Stimulated activated CD8-positive, alpha-beta memory T cell treated with anti-CD3 and anti-CD28 coated beads, Interleukin-7, amount 100 ng/mL, for 1 hour (primary cell): Measurements from ENCODE around the gene TMEM121.
"Not testable (repeated sequence)": the region's sequence is repeated elsewhere in the genome, so short reads cannot be mapped to it uniquely, and the experiment has no call there.

Source experiments
- DNase-seq, 2 donors: peaks; one replicate each; pipeline ENCODE4 v3.0.0-alpha.2; 2020; ENCODE audit warnings: low read depth in 2 of 2

Gene TMEM121

DNA sequence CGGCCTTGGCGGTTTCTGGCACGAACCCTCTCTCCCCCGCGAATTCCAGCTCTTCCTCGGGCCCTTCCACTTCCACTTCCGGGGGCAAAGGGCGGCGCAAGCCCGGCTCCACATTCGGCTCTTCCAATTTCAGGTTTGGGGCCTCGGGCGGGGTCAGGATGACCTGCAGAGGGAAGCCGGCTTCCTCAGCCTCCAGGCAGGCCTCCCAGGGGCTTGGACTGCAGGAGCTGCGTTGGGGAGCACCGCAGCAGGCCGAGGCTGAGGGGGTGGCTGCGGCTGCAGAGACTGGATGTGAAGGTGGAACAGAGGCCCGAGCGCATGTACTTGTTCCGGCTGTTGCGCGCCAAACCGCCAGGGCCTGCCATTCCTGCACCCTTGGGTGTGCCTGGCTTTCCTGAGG, 20.7 kb downstream of the TMEM121 start:
- DNase-seq, result not testable (repeated sequence)

DNA sequence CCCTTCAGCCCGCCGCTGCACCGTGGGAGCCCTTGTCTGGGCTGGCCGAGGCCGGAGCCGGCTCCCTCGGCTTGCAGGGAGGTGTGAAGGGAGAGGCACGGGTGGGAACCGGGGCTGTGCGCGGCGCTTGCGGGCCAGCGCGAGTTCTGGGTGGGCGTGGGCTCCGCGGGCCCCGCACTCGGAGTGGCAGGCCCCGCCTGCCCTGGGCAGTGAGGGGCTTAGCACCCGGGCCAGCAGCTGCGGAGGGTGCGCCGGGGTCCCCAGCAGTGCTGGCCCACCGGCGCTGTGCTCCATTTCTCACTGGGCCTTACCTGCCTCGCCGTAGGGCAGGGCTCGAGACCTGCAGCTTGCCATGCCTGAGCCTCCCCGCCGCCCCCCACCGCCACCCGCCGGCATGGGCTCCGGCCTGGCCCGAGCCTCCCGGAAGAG, 21.4 kb downstream of the TMEM121 start:
- no peak for DNase-seq

DNA sequence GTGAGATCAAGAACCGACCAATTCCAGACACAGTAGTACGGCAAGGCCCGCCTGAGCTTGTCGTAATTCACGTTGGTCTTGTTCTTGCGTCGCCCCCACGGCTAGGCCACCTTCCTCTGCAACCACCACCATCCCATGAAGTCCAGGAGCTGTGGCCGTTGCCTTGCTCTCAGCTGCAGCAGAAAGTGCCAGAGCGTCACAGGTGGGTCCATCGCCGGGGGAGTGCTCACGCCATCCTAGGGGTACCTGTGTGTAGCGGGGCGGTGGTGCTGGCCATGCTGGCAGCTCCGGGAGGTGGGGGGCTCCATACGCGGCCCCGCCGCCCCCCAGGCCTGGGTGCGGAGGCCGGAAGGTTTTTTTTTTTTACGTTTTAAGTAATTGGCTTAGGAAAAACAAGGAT, 23.1 kb downstream of the TMEM121 start:
- no peak for DNase-seq

DNA sequence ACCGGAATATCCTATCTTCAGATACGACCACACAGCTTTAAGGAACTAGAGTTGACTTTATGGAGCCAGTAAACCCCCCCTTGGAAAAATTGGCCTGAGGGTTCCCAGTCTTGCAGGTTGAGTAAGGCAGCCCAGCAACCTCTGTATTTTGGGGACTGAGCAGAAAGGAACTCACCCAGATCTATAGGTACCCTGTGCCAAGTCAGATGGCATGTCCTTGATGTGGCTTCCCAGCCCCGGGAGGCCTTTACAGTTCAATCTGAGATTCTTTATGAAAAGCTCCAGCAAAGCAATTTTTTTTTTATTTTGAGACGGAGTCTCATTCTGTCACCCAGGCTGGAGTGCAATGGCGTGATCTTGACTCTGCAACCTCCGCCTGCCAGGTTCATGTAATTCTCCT, 27.6 kb downstream of the TMEM121 start:
- no peak for DNase-seq

DNA sequence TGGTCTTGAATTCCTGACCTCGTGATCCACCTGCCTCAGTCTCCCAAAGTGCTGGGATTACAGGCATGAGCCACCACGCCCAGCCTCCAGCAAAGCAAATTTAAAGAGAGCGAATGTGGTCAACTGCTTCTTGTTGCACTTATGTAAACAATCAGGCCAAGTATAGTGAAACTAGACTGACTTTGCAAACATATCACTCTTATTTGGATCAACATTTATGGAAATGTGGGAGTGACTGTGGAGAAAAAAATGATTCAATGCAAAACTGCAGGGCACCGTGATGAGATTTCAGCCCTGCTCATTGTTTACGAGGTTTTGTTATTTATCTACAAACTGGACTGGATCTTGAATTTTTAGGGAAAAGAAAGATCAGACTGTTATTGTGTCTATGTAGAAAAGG, 28.1 kb downstream of the TMEM121 start:
- no peak for DNase-seq

DNA sequence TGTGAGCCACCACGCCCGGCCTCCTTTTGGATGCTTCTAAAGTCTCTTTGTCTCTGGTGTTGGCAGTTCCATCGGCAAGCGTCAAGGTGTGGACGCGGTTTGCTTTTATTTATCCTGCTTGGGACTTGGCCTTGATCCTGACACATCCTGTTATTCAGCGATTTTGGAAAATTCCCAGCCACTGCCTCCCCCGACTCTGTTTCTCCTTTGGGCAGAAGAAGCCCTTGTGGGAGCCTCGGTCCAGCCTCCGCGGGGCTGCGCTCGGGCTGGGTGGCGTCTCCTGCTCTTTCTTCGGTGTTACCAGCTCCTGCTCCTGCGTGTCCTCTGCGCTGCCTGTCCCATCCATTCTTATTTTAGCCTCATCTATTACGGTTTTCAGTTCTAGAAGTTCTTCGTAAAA, 31.3 kb downstream of the TMEM121 start:
- not testable (repeated sequence) for DNase-seq

DNA sequence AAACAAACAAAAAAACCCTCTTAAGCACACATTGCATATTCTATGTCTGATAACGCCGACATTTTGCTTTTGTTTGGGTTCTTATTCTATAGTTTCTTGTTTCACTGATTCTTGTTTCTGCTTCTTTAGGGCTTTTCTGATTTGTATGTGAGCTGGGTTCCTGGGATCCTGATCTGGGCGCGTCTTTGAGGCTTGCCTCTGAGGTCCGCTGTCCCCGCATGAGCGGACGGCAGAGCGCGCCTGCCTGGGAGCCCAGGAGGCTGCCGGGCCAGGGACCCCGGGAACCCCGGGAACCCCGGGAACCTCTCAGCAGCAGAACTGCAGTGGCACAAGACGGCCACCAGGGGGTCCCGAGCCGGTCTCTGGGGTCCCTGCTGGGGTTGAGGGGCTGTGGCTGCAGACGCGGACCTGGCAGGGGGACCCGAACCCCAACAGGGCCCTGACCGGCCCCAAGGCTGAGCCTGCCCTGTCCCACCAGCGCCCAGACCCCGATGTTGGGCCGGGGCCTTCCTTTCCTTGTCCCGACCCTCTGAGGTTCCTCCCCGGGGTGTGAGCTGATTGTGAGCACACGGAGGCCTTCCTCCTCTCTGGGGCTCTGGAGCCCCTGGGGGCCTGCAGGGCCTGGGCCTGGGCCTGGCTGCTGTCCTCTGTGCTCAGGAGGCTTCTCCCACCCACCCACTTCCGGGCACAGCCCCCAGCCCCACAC, 32.2 kb downstream of the TMEM121 start:
- not testable (repeated sequence) for DNase-seq

DNA sequence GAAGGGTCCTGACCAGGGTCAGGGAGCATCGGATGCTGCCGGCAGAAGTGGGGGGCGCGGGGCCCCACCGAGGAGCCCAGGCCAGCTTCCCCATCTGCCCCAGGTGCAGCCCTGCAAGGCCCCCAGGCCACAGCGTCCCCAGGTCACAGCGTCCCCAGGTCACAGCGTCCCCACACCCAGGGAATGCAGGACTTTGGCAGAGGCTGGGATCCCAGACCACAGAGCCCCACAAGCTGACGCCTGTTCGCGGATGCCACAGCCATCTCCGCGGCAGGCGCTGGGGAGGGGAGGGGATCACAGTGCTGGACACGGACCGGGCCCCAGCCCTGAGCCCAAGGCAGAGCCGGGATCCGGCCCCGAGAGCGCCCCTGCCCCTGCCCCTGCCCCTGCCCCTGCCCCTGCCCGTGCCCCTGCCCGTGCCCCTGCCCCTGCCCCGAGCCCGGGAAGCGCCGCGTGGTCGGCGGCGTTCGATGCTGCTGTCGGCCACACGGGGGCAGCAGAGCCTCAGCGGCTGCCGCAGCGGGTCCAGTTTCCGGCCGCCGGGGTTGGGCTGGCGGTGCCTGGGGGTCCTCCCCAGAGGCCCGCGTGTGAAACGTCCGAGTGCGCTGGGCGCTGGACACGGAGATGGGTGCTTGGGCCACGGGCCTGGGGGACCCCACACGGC, 33.1 kb downstream of the TMEM121 start:
- not testable (repeated sequence) for DNase-seq

DNA sequence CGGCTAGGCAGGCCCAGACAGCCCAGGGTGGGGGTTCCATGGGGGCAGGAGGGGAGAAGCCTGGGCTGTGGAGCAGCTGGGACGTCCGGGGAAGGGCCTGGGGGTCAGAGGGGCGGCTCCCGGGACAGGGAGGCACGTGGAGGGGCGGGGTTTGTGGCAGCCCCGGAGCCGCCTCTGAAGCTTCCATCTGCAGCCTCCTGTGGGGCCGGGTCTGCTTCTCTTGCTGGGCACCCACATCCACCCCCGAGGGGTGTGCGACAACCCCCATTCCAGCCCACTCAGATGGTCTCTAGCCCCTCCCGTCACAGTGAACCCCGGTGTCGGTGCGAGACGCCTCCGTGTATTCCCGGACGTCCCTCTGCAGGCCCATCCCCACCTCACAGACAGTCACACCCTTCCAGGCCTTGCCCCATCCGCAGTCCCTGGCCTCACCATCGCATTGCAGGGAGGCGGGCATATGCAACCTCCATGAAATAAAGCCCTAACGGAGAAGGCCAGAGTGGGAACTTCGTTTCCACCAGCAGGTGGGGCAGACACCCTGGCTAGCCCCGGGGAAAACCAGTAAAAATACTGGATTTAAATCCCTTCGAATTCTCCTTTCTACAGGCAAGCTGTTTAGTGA, 33.8 kb downstream of the TMEM121 start:
- DNase-seq, result not testable (repeated sequence)

DNA sequence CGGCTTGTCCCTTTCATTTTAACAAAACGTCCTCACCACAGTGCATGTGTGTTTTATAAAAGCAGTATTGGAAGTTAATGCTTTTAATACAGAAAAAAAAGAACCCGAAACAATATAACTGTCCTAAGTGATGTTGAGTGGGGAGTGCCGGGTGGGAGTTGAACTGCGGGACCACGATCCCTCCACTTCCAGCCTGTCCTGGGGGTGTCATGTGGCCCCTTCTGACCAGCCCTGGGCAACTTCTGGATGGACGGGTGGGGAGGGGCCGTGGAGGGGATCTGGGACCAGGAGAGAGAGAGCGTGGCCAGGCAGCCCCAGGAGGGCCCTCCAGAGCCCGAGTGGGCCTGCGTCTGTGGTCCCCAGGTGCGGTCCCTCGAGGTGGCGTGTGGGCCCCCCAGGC, 35.0 kb downstream of the TMEM121 start:
- DNase-seq, result not testable (repeated sequence)

DNA sequence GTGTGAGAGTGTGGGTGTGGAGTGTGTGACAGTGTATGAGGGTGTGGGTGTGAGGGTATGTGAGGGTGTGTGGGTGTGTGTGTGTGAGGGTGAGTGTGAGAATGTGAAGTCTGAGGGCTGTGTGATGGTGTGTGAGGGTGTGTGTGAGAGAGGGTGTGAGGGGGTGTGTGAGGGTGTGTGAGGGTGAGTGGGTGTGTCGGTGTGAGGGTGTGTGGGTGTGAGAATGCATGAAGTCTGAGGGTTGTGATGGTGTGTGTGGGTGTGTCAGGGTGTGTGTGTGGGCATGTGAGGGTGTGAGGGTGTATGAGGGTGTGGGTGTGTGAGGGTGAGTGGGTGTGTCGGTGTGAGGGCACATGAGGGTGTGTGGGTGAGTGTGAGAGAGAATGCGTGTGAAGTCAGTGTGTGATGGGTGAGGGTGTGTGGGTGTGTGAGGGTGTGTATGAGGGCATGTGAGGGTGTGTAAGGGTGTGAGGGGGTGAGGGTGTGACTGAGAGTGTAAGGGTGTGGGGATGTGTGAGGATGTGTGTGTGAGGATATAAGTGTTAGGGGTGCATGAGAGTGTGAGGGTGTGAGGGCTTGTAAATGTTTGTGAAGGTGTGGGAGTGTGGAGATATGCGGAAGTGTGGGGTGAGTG, 36.4 kb downstream of the TMEM121 start:
- DNase-seq, result no peak

DNA sequence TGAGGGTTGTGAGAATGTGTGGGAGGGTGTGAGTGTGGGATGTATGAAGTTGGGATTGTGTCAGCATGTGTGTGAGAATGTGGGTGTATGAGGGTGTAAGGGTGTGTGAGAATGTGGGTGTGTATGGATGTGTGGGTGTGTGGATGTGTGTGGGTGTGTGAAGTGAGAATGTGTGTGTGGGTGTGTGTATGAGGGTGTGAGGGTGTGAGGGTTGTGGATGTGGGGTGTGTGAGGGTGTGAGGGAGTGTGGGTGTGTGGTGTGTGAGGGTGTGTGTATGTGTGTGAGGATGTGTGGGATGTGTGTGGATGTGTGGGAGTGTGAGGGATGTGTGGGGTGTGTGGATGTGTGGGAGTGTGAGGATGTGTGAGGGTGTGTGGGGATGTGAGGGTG, 37.0 kb downstream of the TMEM121 start:
- no peak for DNase-seq

DNA sequence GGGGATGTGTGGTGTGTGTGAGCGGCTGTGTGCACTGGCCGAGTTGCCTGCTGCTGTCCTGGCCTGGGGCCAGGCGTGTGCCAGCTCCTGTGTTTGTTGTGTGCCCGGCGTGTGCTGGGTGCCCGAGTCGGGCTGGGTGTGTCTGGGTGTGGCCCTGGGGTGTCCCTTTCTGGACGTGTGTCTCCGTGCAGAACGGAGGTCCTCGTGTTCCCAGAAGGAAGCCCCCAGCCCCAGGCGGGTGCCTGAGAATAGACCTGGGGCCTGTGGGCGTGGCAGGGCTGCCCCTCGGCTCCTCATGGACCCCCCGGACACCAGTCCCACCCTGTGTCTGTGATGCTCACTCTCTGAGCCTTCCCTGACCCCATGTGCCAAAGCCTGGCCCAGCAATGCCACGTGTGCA, 38.2 kb downstream of the TMEM121 start:
- not testable (repeated sequence) for DNase-seq

DNA sequence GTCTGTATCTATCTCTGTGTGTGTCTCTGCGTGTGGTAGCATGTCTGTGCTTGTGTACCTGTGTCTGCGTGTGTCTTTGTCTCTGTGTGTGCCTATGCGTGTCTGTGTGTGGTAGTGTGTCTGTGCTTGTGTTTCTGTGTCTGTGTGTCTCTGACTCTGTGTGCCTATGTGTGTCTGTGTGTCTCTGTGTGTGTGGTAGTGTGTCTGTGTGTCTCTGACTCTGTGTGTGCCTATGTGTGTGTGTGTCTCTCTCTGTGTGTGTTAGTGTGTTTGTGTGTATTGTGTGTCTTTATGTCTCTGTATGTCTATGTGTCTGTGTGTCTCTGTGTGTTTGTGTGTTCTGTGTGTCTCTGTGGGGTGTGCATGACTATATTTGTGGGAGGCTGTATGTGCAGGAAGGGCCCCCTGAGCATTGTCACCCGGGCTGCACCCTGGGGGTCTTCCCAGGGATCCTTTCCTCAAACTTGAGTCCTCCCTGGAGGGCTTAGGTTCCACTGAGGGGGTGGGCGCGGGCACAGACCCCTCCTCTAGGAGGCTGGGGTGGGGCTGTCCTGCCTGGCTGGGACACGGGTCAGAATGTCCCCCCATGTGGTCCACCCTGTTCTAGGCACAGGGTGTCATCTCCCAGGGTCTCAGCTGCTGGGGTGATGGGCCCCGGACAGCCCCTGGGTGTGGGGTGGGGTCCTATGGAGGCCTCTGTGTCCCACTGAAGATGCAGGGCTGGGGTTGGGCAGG, 39.0 kb downstream of the TMEM121 start:
- not testable (repeated sequence) for DNase-seq

DNA sequence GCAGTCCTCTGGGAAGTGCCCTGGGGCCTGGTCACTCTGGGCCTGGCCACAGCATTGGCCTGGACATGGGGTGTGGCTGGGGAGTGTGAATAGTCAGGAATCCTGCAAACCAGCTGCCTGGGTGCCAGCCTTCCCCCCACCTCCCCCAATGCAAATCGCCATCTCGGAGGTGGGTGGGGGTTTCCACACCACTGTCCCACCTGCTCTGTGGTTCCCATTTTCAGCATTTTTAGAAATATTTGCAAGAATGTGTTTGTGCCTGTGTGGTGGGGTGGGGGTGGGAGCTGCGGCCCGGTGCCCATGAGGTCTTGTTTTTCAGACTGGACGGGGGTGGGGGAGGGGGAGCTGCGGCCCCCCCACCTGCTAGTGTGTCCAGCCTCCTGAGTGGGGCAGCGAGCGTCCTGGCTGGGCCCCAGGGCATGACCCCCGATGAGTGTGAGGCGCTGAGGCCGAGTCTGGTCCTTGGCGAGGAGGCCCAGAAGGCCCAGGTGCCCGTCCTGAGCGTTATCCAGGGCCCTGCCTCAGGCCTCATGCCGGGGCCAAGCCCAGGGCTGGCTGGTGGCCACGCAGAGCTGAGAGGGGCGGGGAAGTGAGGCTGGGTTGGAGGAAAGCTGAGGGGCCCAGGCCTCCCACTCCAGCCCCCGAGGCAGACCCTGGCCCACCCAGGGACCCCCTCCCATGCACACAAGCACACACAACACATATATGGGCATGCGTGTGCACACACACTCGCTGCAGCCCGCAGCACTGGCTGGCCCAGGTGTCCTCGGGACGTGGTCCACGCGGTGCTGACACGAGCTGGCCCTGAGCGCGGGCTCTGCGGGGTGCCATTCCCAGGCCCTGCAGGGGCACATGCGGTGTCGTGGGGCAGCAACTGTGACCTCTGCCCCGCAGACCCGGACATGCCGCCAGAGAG, 40.1 kb downstream of the TMEM121 start:
- DNase-seq, result not testable (repeated sequence)

DNA sequence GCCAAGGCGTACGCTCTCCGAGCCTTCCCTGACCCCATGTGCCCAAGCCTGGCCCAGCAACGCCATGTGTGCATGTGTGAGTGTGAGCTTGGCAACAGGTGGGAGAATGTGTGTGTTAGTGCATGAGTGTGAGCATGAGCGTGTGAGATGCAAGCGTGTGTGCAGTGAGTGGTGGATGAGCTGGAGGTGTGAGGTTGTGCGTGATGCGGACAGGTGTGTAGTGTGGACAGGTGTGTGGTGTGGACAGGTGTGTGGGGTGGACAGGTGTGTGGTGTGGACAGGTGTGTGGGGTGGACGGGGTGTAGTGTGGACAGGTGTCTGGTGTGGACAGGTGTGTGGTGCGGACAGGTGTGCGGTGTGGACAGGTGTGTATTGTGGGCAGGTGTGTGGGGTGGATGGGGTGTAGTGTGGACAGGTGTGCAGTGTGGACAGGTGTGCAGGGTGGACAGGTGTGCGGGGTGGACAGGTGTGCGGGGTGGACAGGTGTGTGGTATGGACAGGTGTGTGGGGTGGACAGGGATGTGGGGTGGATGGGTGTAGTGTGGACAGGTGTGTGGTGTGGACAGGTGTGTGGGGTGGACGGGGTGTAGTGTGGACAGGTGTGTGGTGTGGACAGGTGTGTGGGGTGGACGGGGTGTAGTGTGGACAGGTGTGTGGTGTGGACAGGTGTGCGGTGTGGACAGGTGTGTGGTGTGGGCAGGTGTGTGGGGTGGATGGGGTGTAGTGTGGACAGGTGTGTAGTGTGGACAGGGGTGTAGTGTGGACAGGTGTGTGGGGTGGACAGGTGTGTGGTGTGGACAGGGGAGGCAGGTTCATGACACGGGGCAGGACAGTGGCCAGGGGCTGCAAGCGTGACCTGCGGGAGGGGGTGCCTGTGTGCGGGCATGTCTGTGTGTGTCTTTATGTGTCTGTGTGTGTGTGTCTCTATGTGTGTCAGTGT, 41.1 kb downstream of the TMEM121 start:
- DNase-seq, result not testable (repeated sequence)

DNA sequence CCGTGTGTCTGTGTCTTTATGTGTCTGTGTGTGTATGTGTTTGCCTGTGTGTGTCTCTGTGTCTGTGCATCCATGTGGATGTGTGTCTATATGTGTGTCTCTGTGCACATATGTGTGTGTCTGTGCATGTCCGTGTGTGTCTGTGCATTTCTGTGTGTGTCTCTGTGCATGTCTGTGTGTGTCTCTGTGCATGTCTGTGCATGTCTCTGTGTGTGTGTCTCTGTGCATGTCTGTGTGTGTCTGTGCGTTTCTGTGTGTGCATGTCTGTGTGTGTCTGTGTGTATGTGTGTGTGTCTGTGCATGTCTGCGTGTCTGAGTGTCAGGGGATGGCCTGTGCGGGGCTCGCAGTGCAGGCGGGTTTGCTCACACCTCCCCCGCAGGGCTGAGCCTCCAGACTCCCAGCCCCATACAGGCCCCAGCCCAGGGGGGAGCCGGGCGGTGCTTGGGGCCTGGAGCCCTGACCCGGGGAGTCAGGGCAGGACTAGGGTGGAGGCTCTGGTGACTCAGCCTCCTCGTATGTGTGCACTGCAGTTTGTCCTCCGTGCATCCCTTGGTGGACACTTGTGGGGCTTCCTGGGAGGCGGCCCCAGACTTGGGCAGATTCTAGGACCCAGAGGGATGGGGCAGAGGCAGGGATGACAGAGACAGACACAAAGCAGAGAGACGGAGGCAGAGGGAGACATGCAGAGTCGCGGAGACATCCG, 41.9 kb downstream of the TMEM121 start:
- DNase-seq, result not testable (repeated sequence)

DNA sequence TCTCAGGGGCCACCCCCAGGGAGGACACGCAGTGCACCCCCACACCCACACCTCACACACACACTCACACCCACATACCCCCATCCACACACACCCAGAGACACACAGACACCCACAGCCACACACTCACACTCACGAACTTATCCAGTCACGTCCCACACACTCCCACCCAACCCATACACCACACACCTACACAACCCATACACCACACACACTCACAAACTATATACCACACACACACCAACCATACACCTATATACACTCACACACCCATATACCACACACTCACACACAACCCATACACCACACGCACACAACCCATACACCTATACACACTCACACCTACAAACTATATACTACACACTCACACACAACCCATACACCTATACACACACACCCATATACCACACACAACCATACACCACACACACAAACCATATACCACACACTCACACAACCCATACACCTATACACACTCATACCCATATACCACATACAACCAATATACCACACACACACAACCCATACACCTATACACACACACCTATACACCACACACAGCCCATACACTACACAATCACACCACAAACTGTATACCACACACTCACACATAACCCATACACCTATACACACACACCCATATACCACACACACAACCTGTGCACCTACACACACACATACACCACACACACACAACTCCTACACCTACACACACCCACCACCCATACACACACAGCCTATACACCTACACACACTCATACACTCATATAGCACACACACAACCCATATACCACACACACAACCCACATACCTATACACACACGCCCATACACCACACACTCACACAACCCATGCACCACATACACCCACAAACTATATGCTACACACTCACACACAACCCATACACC, 42.7 kb downstream of the TMEM121 start:
- DNase-seq, result no peak
